GM13977 (cell line): ENCODE results near the gene TK1.
"Not testable (repeated sequence)": the region's sequence is repeated elsewhere in the genome, so short reads cannot be mapped to it uniquely, and the experiment has no call there.

ENCODE experiments used
- DNase-seq: peaks from one replicate; pipeline ENCODE4 v3.0.0; 2012; ENCODE audit warnings: low spot score
- in situ Hi-C: fragments of 300-500 bp; cut with MboI; formaldehyde crosslinking; loops from one replicate; pipeline ENCODE4 v1.12.0; 2022; ENCODE audit warnings: low sequenced_read_pairs, low pct_unique_long_range_greater_than_20kb, mixed read lengths, inconsistent platforms; ENCODE audit not compliant: unreplicated experiment
- TF ChIP-seq, protein P1 (sequence below): IDR thresholded peaks from 2 replicates; pipeline ENCODE4 v1.5.1; 2012; ENCODE audit warnings: mild to moderate bottlenecking, control low read depth; ENCODE audit not compliant: insufficient read depth; ENCODE audit errors: extremely low read depth, missing control alignments

TK1 gene, protein sequence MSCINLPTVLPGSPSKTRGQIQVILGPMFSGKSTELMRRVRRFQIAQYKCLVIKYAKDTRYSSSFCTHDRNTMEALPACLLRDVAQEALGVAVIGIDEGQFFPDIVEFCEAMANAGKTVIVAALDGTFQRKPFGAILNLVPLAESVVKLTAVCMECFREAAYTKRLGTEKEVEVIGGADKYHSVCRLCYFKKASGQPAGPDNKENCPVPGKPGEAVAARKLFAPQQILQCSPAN

DNA sequence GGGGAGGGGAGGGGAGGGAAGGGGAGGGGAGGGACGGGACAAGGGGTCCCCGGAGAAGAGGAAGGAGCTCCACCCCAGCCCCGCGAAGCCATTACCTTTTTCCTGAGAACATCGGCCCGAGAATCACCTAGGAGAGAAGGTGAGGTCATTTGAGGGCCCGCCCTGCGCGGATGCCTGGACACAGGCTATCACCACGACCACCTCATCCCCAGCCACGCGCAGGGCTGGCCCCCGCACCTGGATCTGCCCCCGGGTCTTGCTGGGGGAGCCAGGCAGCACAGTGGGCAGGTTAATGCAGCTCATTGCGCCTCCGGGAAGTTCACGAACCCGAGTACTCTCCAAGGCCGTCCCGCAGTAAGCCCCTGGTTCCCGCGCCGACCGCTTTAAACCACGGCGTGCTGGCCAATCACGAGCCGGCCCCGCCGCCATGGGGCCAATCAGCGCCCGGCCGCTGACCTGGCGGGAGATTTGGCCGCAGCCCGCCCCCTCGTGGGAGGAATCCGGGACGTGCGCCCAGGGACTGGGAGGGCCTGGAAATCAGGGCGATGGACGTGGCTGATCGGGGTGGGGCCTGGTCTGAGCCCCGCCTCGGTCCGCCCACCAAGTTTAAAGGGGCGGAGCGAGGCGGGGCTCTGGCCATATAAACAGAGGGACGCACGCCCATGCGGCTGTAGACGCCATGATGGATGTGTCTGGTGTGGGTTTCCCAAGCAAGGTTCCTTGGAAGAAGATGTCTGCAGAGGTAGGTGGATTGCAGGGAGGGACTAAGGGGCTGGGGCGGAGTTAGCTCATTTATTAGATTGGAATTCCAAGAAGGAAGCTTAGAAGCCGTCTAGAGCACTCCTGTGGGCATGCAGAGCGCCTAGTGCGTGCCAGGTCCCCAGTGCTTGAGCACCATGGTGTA lies at the start of gene TK1, which contains the start of gene AFMID:
Gene TK1 (minus strand): TSS at position 361 of the 904 bp plus-strand sequence. CDS start 58 bp downstream, at position 303.
Gene AFMID (plus strand): TSS at position 671 of the 904 bp plus-strand sequence. CDS start 9 bp downstream, at position 680.
- peak; percentile 98 for DNase-seq
- in situ Hi-C loops: no loop called here
- TF ChIP-seq, protein P1, sequence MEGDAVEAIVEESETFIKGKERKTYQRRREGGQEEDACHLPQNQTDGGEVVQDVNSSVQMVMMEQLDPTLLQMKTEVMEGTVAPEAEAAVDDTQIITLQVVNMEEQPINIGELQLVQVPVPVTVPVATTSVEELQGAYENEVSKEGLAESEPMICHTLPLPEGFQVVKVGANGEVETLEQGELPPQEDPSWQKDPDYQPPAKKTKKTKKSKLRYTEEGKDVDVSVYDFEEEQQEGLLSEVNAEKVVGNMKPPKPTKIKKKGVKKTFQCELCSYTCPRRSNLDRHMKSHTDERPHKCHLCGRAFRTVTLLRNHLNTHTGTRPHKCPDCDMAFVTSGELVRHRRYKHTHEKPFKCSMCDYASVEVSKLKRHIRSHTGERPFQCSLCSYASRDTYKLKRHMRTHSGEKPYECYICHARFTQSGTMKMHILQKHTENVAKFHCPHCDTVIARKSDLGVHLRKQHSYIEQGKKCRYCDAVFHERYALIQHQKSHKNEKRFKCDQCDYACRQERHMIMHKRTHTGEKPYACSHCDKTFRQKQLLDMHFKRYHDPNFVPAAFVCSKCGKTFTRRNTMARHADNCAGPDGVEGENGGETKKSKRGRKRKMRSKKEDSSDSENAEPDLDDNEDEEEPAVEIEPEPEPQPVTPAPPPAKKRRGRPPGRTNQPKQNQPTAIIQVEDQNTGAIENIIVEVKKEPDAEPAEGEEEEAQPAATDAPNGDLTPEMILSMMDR: peak; percentile 30

DNA sequence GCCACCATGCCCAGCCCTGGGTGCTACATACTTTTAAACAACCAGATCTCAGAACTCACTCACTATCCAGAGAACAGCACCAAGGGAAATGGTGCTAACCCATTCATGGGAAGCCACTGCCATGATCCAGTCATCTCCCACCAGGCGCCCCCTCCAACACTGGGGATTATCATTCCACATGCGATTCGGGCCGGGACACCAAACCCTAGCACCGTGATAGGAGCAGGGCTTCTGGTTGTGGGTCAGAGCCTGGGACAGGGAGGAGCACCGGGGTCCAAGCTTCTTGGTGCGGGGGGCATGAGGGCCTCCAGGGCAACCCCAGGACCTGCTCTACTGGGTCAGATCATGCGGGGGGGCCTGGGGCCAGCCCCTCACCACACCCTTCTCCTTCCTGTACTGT lies 49.0 kb upstream of the TK1 start:
- in situ Hi-C loops: no loop called here
- TF ChIP-seq, protein P1: no peak
- DNase-seq: no peak

DNA sequence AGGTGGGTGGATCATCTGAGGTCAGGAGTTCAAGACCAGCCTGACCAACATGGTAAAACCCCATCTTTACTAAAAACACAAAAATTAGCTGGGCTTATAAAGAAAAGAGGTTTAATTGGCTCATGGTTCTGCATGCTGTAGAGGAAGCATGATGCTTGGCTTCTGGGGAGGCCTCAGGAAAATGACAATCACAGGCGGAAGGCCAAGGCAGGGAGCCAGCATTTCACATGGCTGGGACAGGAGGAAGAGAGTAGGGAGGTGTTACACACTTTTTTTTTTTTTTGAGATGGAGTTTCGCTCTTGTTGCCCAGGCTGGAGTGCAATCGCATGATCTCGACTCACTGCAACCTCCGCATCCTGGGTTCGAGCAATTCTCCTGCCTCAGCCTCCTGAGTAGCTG lies 48.2 kb upstream of the TK1 start:
- DNase-seq, in situ Hi-C loops: not testable (repeated sequence)

DNA sequence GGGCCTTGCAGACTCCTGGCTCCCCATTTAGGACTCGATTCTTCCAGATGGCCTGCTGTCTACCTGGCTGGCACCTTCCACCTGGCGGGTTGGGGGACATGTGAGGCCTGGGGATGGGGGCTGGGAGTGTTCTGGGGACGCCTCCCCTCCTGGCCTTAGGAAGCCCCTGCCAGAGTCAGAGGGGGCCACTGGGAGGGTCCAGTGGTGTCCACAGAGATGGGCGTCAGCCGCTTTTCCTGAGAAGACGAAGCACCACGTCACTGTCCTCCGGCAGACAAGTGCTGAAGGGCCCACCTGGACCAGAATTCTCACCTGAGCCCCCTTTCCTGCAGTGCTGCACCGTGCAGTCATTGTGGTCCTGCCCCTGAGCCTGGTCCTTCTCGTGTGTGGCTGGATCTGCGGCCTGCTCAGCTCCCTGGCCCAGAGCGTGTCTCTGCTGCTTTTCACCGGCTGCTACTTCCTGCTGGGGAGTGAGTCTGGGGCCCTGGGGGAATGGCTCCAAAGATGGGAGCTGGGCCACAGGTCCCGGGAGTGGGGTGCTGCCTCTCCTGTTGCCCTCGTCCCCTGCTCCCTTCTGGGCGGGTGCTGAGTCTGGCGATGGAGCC lies 47.5 kb upstream of the TK1 start:
- in situ Hi-C loops: no loop called here
- DNase-seq: no peak
- TF ChIP-seq, protein P1: no peak

DNA sequence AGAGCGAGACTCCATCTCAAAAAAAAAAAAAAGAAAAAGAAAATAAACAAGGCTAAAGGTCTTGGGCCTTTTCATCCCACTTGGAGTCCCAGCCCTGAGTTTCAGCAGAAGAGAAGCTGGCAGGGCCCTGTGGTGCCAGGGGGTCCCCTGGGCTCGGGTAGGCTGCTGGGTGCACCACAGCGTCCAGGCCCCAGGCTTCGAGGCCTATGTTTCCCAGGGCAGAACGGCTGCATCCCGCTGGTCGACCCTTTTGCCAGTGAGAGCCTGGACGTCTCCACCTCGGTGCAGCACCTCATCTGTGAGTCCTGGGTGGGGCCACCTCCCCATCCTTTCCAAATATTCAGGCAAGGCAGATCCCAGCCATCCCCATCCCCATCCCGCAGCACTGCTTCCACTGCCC lies 46.8 kb upstream of the TK1 start:
- in situ Hi-C loops: no loop called here

DNA sequence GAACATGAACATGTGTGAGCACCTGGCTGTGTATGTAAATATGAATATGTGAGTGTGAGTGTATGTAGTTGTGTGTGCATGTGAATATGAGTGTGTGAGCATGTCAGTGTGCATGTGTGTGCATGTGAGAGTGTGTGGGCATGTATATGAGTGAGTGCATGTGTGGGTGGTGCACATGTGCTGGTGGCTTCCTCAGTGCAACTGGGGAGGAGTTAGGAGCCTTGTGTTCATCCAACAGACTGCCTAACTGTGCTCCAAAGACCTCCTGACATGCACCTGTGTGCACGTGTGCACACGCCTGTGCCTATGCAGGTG lies 46.0 kb upstream of the TK1 start:
- in situ Hi-C loops: no loop called here
- no peak for DNase-seq
- TF ChIP-seq, protein P1: no peak

More for the DNA sequence above, 46.8 kb upstream of the TK1 start:
- TF ChIP-seq, protein P1: no peak
- DNase-seq: no peak
